Endothelial cell of umbilical vein (primary cell): ENCODE measurements around the gene MSH4. TPM values are rescaled to one million over a fixed set of nuclear protein-coding genes. Genes with fewer than 3 reads are reported as not detected.

Experiments used
- BruUV-seq: library from RNA; stranded (reverse); fragments of 400-500 nt; replicated peaks from 2 replicates; lab custom pipeline; 2021; lab: Mats Ljungman, UMichigan
- CTCF ChIA-PET: fragments of 300-600, 350-600 bp; sonication (Branson Sonifier 250); formaldehyde crosslinking; loops from one replicate; lab custom pipeline; 2021; ENCODE audit warnings: antibody characterized with exemption, inconsistent platforms; lab: Charles Lee
- POLR2A ChIA-PET: fragments of 300-600, 350-600 bp; sonication (Branson Sonifier 250); formaldehyde crosslinking; loops from one replicate; lab custom pipeline; 2021; ENCODE audit warnings: antibody characterized with exemption, inconsistent platforms; lab: Charles Lee
- DNase-seq: peaks from one replicate; pipeline ENCODE4 v3.0.0-alpha.2; 2011; ENCODE audit warnings: low read depth, low spot score
- FAIRE-seq: peaks from 2 replicates; lab custom pipeline; 2011; peaks lifted over from hg19 to GRCh38; lab: Jason Lieb, UNC
- H2AFZ ChIP-seq: 2 replicates; pipeline ENCODE4 v1.6.0; 2012; ENCODE audit warnings: low read depth, low read length, control low read depth, inconsistent platforms
- H3K27ac ChIP-seq: 2 replicates; pipeline ENCODE4 v1.5.1; 2011; ENCODE audit warnings: low read depth, mild to moderate bottlenecking, control low read depth, low read length, moderate library complexity; ENCODE audit not compliant: insufficient read depth
- H3K27me3 ChIP-seq, 2 experiments: 2 replicates each; pipeline versions ENCODE4 v1.6.0 to v1.6.1; 2011; ENCODE audit warnings: low read length in 2 of 2, mixed read lengths in 1 of 2; ENCODE audit not compliant: control insufficient read depth in 2 of 2, insufficient read depth in 2 of 2
- H3K36me3 ChIP-seq, 2 experiments: 2 replicates in 1 of 2; 3 replicates in 1 of 2; pipeline ENCODE4 v1.5.1; 2011; ENCODE audit warnings: low read length in 2 of 2, mild to moderate bottlenecking in 1 of 2, moderate library complexity in 1 of 2; ENCODE audit not compliant: control insufficient read depth in 2 of 2, insufficient read depth in 2 of 2; ENCODE audit errors: extremely low read depth in 1 of 2
- H3K4me1 ChIP-seq: 3 replicates; pipeline ENCODE4 v1.5.1; 2011; ENCODE audit warnings: mild to moderate bottlenecking, low read length; ENCODE audit not compliant: control insufficient read depth, insufficient read depth; ENCODE audit errors: extremely low read depth
- H3K4me2 ChIP-seq: 2 replicates; pipeline ENCODE4 v1.6.1; 2011; ENCODE audit warnings: low read length, control low read depth, mixed read lengths; ENCODE audit not compliant: insufficient read depth
- H3K4me3 ChIP-seq, 3 experiments: fragments of 200-600 bp in 1 of 3; sonication (generic), shearing (Covaris generic) in 1 of 3; replicated peaks in 1 of 3; 2 replicates each; pipeline ENCODE4 v1.5.1; 2011 to 2016; ENCODE audit warnings: control low read depth in 3 of 3, low read length in 3 of 3, mild to moderate bottlenecking in 2 of 3, inconsistent platforms in 1 of 3, low read depth in 1 of 3, moderate library complexity in 1 of 3; ENCODE audit not compliant: insufficient read depth in 1 of 3
- H3K79me2 ChIP-seq: 2 replicates; pipeline ENCODE4 v1.6.0; 2012; ENCODE audit warnings: low read length, inconsistent platforms; ENCODE audit not compliant: control insufficient read depth, insufficient read depth
- H3K9ac ChIP-seq: replicated peaks from 2 replicates; pipeline ENCODE3; 2011; ENCODE audit warnings: low read length, control low read depth; ENCODE audit not compliant: insufficient read depth; ENCODE audit errors: extremely low read depth
- H3K9me1 ChIP-seq: replicated peaks from 3 replicates; pipeline ENCODE4 v1.6.0; 2011; ENCODE audit warnings: mild to moderate bottlenecking, low read length; ENCODE audit not compliant: control insufficient read depth, insufficient read depth; ENCODE audit errors: extremely low read depth
- H3K9me3 ChIP-seq: replicated peaks from 2 replicates; pipeline ENCODE4 v1.5.1; 2012; ENCODE audit warnings: low read length, inconsistent platforms; ENCODE audit not compliant: control insufficient read depth, insufficient read depth
- H4K20me1 ChIP-seq: replicated peaks from 2 replicates; pipeline ENCODE3; 2011; ENCODE audit warnings: mild to moderate bottlenecking, low read length; ENCODE audit not compliant: control insufficient read depth, insufficient read depth; ENCODE audit errors: extremely low read depth
- CTCF ChIP-seq, 2 donors: IDR thresholded peaks; 1 replicate in 1 of 2; 2 replicates in 1 of 2; pipeline ENCODE4 v1.5.1; 2011; ENCODE audit warnings: low read length in 2 of 2, mild to moderate bottlenecking in 2 of 2, moderate library complexity in 2 of 2, control low read depth in 1 of 2, inconsistent platforms in 1 of 2, low read depth in 1 of 2; ENCODE audit not compliant: insufficient read depth in 1 of 2; ENCODE audit errors: extremely low read depth in 1 of 2
- EZH2 ChIP-seq: IDR thresholded peaks from 2 replicates; pipeline ENCODE4 v1.6.1; 2012; ENCODE audit warnings: borderline replicate concordance, low read depth, mild to moderate bottlenecking, moderate library complexity, low read length, inconsistent platforms; ENCODE audit not compliant: severe bottlenecking
- FOS ChIP-seq: IDR thresholded peaks from 2 replicates; pipeline ENCODE4 v1.6.1; 2011; ENCODE audit warnings: mild to moderate bottlenecking, low read length, moderate library complexity, borderline replicate concordance; ENCODE audit not compliant: insufficient read depth
- GATA2 ChIP-seq: IDR thresholded peaks from 2 replicates; pipeline ENCODE4 v1.7.0; 2011; ENCODE audit warnings: low read depth, mild to moderate bottlenecking, moderate library complexity, mixed read lengths, low read length; ENCODE audit not compliant: insufficient read length, insufficient read depth
- JUN ChIP-seq: IDR thresholded peaks from 2 replicates; pipeline ENCODE4 v1.6.1; 2011; ENCODE audit warnings: borderline replicate concordance, low read depth; ENCODE audit not compliant: insufficient read length, insufficient read depth
- MYC ChIP-seq: IDR thresholded peaks from one replicate; pipeline ENCODE4 v1.6.1; 2011; ENCODE audit warnings: mild to moderate bottlenecking, low read depth, low read length
- POLR2A ChIP-seq: IDR thresholded peaks from 2 replicates; pipeline ENCODE4 v1.6.1; 2012; ENCODE audit warnings: low read depth, mild to moderate bottlenecking, control low read depth, low read length
- POLR2AphosphoS5 ChIP-seq: IDR thresholded peaks from 2 replicates; pipeline ENCODE4 v1.6.1; 2012; ENCODE audit warnings: low read depth, mild to moderate bottlenecking, control low read depth, low read length, moderate library complexity; ENCODE audit not compliant: insufficient read depth
- dilution Hi-C: fragments of 300-500 bp; cut with MboI; formaldehyde crosslinking; loops from one replicate; pipeline ENCODE4 v1.15.0; 2019; ENCODE audit warnings: low sequenced_read_pairs; ENCODE audit not compliant: extremely low pct_ligation_motif_present
- intact Hi-C: fragments of 100-400 bp; cut with micrococcal nuclease; formaldehyde crosslinking; loops from one replicate; pipeline ENCODE4 v1.10.0; 2022
- polyA plus RNA-seq, 4 experiments: library from polyadenylated mRNA; depleted of rRNA in 3 of 4; stranded (reverse) in 3 of 4; unstranded in 1 of 4; fragments of >200 nt; gene quantifications; 2 replicates each; pipeline versions ENCODE4 v1.2.1 to v1.2.3, GENCODE V29; 2011 to 2012; ENCODE audit warnings: missing spikeins in 1 of 4
- total RNA-seq: library from RNA; stranded (reverse); gene quantifications from 2 replicates; pipeline ENCODE4 v1.2.3, GENCODE V29; 2021
- TF ChIP-seq, protein P1 (sequence below): IDR thresholded peaks from 2 replicates; pipeline ENCODE4 v1.6.1; 2011; ENCODE audit not compliant: insufficient read depth, insufficient read length

MSH4 gene
- total and polyA plus RNA-seq, 2 donors (not counting 3 experiments of a cell fraction or from before 2014, with no cell fraction given): 0.01 to 0.29 TPM

DNA sequence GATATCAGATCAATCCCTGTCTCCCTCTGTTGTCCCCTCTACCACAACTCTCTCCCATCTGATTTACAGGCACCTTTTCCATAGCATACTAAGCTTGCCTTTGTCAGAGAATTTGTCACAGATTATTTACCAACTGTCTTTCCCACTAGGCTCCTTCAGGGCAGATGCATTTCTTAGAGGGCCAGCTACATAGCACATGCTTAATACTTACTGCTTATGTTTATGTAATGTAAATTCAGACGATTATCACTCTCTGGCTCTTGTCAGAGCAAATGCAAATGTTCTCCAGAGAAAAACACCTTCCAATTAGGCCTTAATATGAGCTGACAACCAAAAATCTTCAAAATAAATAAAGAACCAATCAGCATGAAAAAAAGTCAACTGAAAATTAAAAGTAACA is 25.9 kb upstream of the MSH4 start:
- H3K36me3 ChIP-seq: no peaks in the 10 kb centered on the region
- no peaks in the 10 kb centered on the region for H3K9me1 ChIP-seq
- H2AFZ ChIP-seq: no peak overlapping the region
- no peak overlapping the region for H3K4me3 ChIP-seq
- FAIRE-seq: peak; percentile 38
- no peak overlapping the region for H3K27ac ChIP-seq
- intact Hi-C loops: no loop called here
- no peaks in the 10 kb centered on the region for H4K20me1 ChIP-seq
- POLR2A ChIA-PET: no interaction called here
- no peak for TF ChIP-seq MYC
- no peak for TF ChIP-seq GATA2
- TF ChIP-seq CTCF (IDR thresholded peaks at IDR 0.05; ENCODE audit: extremely low read depth in 1 of 2, insufficient read depth in 1 of 2, low read depth in 1 of 2, low read length in 2 of 2): no peak
- TF ChIP-seq, protein P1, sequence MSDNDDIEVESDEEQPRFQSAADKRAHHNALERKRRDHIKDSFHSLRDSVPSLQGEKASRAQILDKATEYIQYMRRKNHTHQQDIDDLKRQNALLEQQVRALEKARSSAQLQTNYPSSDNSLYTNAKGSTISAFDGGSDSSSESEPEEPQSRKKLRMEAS: no peak
- no peak for TF ChIP-seq FOS
- TF ChIP-seq JUN: no peak
- no peak for TF ChIP-seq EZH2
- TF ChIP-seq POLR2AphosphoS5: no peak
- TF ChIP-seq POLR2A: no peak
- CTCF ChIA-PET: interaction anchor here (0.6 kb wide), 1 partner anchor 42 kb away, joined by 3 read pairs; no protein-coding TSS in a partner anchor
- no peaks in the 10 kb centered on the region for H3K79me2 ChIP-seq
- BruUV-seq: no TSS peak
- no peaks in the 10 kb centered on the region for H3K27me3 ChIP-seq
- no peak overlapping the region for H3K9ac ChIP-seq
- no peak for DNase-seq
- peaks cover 9% of the 10 kb centered on the region for H3K4me1 ChIP-seq
- no peak overlapping the region for H3K4me2 ChIP-seq
- H3K9me3 ChIP-seq: no peaks in the 10 kb centered on the region
- dilution Hi-C loops: no loop called here
